HG03565 (cell line): ENCODE results near the gene LONRF3.

Source experiments
- ATAC-seq: cut with Tn5 transposase; IDR thresholded peaks from one replicate; pipeline ENCODE4 v1.9.1; 2021; ENCODE audit warnings: mild to moderate bottlenecking, moderate library complexity; ENCODE audit not compliant: unreplicated experiment

Gene LONRF3

DNA sequence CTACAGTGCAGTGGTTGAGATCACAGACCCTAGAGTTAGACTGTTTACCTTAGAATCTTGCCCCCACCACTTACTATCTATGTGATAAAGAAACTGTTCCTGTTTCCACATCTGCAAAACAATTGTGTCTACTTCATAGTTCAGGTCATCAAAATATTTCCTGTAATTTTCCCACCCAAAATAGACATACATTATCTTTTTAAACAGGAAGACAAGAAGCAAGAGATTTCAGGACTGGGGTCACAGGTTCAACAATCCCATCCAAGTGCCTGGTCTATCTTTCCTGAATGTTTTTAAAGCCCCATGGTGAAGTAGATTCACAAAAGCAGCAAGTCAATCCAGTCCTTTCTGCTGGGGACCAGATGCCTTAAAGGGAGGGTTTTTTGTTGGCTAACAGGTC lies 56.6 kb downstream of the LONRF3 start:
- no peak for ATAC-seq

- ATAC-seq = no peak
These were observed 62.0 kb downstream of the LONRF3 start for GRCh38 chrX:119036107-119037029.

DNA sequence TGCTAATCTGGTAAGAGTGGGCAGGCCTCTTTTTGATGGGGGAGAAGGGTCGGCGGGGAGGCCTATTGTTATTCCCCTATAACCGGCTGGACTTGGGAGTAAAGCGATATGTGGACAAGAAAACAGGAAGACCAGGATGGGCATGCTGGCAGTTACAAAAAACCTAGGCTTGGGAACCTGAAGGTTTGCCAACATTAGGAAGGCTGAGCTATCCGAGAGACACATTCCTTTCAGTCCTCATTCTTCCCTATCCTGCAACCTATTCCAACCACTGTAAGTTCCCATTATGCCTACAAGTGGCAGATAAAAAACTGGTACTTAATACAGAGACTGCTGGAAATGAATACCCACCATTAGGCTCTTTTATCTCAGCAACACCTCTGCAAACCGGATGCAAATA lies 66.0 kb downstream of the LONRF3 start:
- ATAC-seq = no peak

DNA sequence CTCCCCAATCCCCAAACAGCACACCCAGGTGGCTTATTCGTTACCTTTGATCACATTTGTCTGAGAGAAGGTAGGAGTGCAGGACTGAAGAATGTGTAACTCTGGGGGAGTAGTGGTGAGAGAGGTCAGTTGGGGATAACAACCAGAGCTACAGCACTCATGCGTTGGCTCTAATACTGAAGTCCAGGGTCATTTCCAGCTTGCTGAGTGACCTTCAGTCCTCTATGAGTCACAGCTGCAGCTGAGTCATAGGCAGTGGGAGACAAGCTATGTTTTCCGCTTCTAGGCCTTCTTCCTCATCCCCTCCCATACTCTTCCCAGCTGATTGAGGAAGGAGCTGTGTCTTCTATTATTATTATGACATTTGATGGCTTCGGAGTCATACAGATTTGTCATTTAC lies 66.8 kb downstream of the LONRF3 start:
- ATAC-seq = no peak

DNA sequence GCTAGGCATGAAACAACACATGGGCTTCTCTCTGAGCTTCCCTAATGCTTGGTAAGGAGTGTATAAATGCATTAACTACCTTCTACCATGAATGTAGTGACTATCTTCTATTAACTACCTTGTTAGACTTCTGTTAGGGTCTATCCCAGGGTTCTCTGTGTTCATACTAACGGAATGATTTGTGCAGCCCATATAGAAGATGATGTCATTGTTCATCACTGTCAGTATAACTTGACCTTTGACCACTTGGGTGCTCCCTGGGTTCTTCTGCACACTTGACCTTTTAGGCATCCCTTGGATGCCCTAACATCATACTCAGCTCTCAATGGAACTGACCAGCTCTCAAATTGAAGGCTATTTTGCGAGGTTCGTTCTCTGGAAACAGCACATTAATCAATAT lies 67.6 kb downstream of the LONRF3 start:
- no peak for ATAC-seq

DNA sequence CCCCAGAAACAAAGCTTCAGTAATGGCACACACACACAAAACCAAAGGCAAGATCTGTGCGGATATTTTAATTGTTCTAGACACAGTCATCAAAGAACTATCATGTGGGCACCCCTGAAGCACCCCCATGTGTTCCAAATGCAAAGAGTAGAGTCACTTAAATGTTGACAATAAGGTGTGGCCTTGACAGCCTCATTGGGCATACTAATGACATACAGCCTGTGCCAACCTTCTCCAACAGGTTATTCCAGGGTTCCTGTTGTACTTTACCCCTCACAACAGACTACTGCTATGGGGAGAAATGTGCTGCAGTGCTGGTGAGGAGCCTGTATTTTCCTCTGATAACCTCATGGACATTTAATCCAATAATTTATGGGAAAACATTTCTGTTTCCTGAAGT lies 68.6 kb downstream of the LONRF3 start:
- ATAC-seq = no peak

DNA sequence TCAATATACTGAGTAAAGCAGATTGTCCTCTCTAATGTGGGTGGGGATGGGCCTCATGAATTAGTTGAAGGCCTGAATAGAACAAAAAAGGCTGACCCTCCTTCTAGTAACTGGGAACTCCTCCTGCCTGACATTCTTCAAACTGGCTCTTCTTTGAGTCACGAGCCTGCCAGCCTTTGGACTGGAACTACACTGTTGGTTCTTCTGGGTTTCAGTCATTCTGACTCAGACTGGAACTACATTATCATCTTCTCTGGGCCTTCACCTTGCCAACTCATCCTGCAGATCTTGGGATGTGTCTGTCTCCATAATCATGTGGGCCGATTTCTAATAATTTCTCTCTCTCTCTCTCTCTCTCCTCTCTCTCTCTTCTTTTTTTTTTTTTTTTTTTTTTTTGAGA lies 71.5 kb downstream of the LONRF3 start:
- ATAC-seq = no peak

DNA sequence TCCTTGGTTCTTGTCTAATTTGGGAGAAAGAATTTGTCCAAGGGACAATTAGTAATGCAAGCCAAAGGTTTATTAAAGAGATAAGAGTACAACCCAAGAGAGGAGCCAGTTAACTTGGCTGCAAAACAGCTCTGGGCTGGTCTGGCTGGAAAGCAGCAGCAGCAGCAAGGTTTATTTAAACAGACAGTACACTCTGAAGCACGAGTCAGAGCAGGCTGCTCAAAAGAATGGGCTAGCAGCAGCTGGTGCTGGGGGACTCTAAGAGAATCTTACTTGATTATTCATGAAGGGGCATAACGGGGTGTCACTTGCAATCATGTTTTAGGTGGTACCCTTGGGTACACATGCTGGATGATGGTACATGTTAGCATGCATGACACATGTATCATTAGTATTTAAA lies 81.3 kb downstream of the LONRF3 start:
- ATAC-seq = no peak

- ATAC-seq = no peak
These were observed 88.4 kb downstream of the LONRF3 start for GRCh38 chrX:119062750-119063374.

DNA sequence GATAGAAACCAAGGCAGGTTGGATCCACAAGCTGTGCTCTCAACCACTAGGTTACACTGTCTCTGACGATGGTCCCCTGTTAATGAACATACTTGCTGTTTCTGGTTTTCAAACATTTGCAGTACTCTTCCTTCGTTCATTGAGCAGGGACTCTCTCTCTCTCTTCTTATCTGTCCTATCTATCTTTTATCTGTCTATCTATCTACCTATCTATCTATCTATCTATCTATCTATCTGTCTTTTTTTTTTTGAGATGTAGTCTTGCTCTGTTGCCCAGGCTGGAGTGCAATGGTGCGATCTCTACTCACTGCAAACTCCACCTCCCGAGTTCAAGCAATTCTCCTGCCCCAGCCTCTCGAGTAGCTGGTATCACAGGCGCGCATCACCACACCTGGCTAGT lies 89.0 kb downstream of the LONRF3 start:
- ATAC-seq = no peak

DNA sequence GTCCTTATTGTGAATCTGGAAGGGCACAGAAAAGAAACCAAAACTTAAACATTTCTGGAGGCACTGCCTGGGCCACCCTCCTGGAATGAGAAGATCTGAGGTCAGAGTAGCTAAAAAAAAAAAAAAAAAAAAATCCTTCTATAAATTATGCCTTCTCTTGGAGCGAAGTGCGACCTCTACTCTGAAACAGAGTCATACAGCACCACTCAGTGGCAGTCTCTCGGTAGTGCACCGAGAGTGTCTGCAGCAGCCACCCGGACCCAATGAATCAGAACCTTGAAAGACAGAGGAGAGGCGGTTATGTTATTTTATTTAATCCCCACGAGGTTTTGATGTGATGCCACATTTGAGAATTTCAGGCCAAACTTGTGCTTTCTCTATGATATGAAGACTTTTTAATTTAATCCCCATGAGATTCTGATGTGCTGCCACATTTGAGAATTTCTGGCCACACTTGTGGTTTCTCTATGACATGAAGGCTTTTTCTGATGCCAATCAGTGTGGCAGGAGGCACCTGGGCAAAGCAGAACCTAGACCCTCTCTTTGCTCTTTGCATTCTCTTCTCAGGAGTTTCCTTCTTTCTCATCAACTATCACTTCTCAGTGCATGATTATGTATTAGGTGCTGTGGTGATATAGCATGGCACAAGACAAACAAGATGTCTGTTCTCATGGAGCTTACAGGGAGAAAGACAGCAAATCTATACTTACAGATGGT lies 92.8 kb downstream of the LONRF3 start:
- ATAC-seq = no peak
